HG03460 (cell line): ENCODE data around the gene GPRIN2.
"Not testable (repeated sequence)": the region's sequence is repeated elsewhere in the genome, so short reads cannot be mapped to it uniquely, and the experiment has no call there.

Experiments
- ATAC-seq: cut with Tn5 transposase; IDR thresholded peaks from one replicate; pipeline ENCODE4 v1.9.1; 2021; ENCODE audit not compliant: unreplicated experiment

The GPRIN2 gene

GRCh38 chr10:46523119-46523961 is 33.1 kb downstream of the GPRIN2 start:
- no peak for ATAC-seq

- no peak for ATAC-seq
These were observed 34.0 kb downstream of the GPRIN2 start for GRCh38 chr10:46522295-46523118.

GRCh38 chr10:46520941-46521340 is 35.5 kb downstream of the GPRIN2 start:
- no peak for ATAC-seq

GRCh38 chr10:46520381-46520780 is 36.1 kb downstream of the GPRIN2 start:
- ATAC-seq = no peak

- no peak for ATAC-seq
These were observed 38.3 kb downstream of the GPRIN2 start for GRCh38 chr10:46518028-46518725.

GRCh38 chr10:46517541-46517940 is 38.9 kb downstream of the GPRIN2 start:
- no peak for ATAC-seq

GRCh38 chr10:46516660-46517416 is 39.6 kb downstream of the GPRIN2 start:
- ATAC-seq = no peak

GRCh38 chr10:46515793-46516192 is 40.7 kb downstream of the GPRIN2 start:
- ATAC-seq = no peak

- ATAC-seq = no peak
These were observed 41.1 kb downstream of the GPRIN2 start for GRCh38 chr10:46515366-46515765.

GRCh38 chr10:46514899-46515298 is 41.6 kb downstream of the GPRIN2 start:
- ATAC-seq = no peak

GRCh38 chr10:46514431-46514861 is 42.0 kb downstream of the GPRIN2 start:
- no peak for ATAC-seq

GRCh38 chr10:46513333-46513732 is 43.1 kb downstream of the GPRIN2 start:
- ATAC-seq = not testable (repeated sequence)

- ATAC-seq = not testable (repeated sequence)
These were observed 43.7 kb downstream of the GPRIN2 start for GRCh38 chr10:46512725-46513124.

- not testable (repeated sequence) for ATAC-seq
These were observed 44.5 kb downstream of the GPRIN2 start for GRCh38 chr10:46512002-46512401.
